T-helper 2 cell (primary cell): ENCODE data around the gene FUBP3.

Experiments
- DNase-seq, 5 experiments: peaks; one replicate each; pipeline versions ENCODE4 v3.0.0 to v3.0.0-alpha.2; 2012 to 2022

The FUBP3 gene

GRCh38 chr9:130634801-130635200, 55.4 kb downstream of the FUBP3 start:
- no peak for DNase-seq

GRCh38 chr9:130635306-130635705, 55.9 kb downstream of the FUBP3 start:
- DNase-seq: no peak

GRCh38 chr9:130635721-130636647, 56.6 kb downstream of the FUBP3 start:
- no peak for DNase-seq

- DNase-seq: no peak
Measured at GRCh38 chr9:130636648-130637020, 57.3 kb downstream of the FUBP3 start.

- no peak for DNase-seq
Measured at GRCh38 chr9:130638284-130639123, 59.1 kb downstream of the FUBP3 start.

- DNase-seq: no peak
Measured at GRCh38 chr9:130639124-130639765, 59.9 kb downstream of the FUBP3 start.

GRCh38 chr9:130639866-130640555, 60.6 kb downstream of the FUBP3 start:
- DNase-seq: no peak

- no peak for DNase-seq
Measured at GRCh38 chr9:130640681-130641080, 61.3 kb downstream of the FUBP3 start.

GRCh38 chr9:130642926-130643325, 63.5 kb downstream of the FUBP3 start:
- no peak for DNase-seq

- DNase-seq: no peak
Measured at GRCh38 chr9:130651221-130651620, 71.8 kb downstream of the FUBP3 start.

GRCh38 chr9:130651752-130652151, 72.4 kb downstream of the FUBP3 start:
- DNase-seq: no peak

- no peak for DNase-seq
Measured at GRCh38 chr9:130654879-130655278, 75.5 kb downstream of the FUBP3 start.

GRCh38 chr9:130658893-130659698, 79.7 kb downstream of the FUBP3 start:
- no peak for DNase-seq

GRCh38 chr9:130659699-130660248, 80.4 kb downstream of the FUBP3 start:
- DNase-seq: no peak

GRCh38 chr9:130660326-130660682, 80.9 kb downstream of the FUBP3 start:
- DNase-seq: no peak

GRCh38 chr9:130660683-130661450, 81.5 kb downstream of the FUBP3 start:
- no peak for DNase-seq

- DNase-seq: no peak
Measured at GRCh38 chr9:130661451-130662098, 82.2 kb downstream of the FUBP3 start.

GRCh38 chr9:130662099-130662969, 83.0 kb downstream of the FUBP3 start:
- no peak for DNase-seq

- no peak for DNase-seq
Measured at GRCh38 chr9:130662970-130663257, 83.5 kb downstream of the FUBP3 start.
